Mammary epithelial cell (primary cell): Measurements from ENCODE around the gene EPHA3.

ENCODE experiments used
- CTCF ChIP-seq, 2 donors: IDR thresholded peaks in 1 of 2; conservative IDR thresholded peaks in 1 of 2; 2 replicates each; pipeline ENCODE4 v1.5.1; 2011 to 2012; ENCODE audit warnings: inconsistent platforms in 2 of 2, low read length in 2 of 2, mild to moderate bottlenecking in 2 of 2, control low read depth in 1 of 2, low read depth in 1 of 2; ENCODE audit not compliant: insufficient read depth in 1 of 2; ENCODE audit errors: extremely low read depth in 1 of 2
- EZH2 ChIP-seq: IDR thresholded peaks from 2 replicates; pipeline ENCODE4 v1.6.1; 2012; ENCODE audit warnings: low read length, inconsistent platforms, borderline replicate concordance

DNA sequence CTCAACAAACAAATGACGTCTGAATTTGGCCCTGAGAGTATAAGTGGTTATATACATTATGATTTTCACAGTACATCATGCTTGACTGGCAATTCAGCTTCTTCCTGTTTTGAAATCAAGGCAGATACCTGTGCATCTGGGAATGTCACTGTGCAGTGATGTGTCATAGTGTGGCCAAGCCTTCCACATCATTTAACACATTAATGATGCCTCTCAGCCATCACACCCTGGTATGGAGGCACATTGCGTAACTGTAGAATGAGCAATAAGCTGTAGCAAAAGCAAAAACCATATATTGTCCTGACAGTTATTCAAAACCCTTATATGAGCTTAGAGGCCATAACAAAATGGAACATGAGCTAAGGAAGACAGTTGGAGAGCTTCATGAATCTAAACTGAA lies 246.0 kb downstream of the EPHA3 start:
- TF ChIP-seq EZH2: no peak
- no peak for TF ChIP-seq CTCF (conservative IDR thresholded peaks at IDR 0.05 in 1 of 2, IDR thresholded peaks at IDR 0.05 in 1 of 2; ENCODE audit: extremely low read depth in 1 of 2, insufficient read depth in 1 of 2, low read depth in 1 of 2, low read length in 2 of 2)
